IgD-negative memory B cell (primary cell): Measurements from ENCODE around the gene CENPA. TPM values are rescaled to one million over a fixed set of nuclear protein-coding genes. Genes with fewer than 3 reads are reported as not detected.
"Not testable (repeated sequence)": the region's sequence is repeated elsewhere in the genome, so short reads cannot be mapped to it uniquely, and the experiment has no call there.

Source experiments
- H3K27ac Mint-ChIP-seq, 3 donors: one replicate each; pipeline ENCODE4 v1.8.0; 2020 to 2022; ENCODE audit warnings: mild to moderate bottlenecking in 3 of 3, mixed read lengths in 3 of 3, moderate library complexity in 1 of 3
- H3K27me3 Mint-ChIP-seq: one replicate; pipeline ENCODE4 v1.8.0; 2021; ENCODE audit warnings: mixed read lengths
- H3K36me3 Mint-ChIP-seq: one replicate; pipeline ENCODE4 v1.8.0; 2020; ENCODE audit warnings: mild to moderate bottlenecking, mixed read lengths
- H3K4me1 Mint-ChIP-seq, 3 donors: one replicate each; pipeline ENCODE4 v1.8.0; 2020 to 2022; ENCODE audit warnings: mixed read lengths in 3 of 3, mild to moderate bottlenecking in 1 of 3
- H3K4me3 Mint-ChIP-seq, 4 donors: one replicate each; pipeline ENCODE4 v1.8.0; 2020 to 2022; ENCODE audit warnings: mild to moderate bottlenecking in 4 of 4, mixed read lengths in 4 of 4, moderate library complexity in 3 of 4
- H3K9me3 Mint-ChIP-seq, 3 donors: one replicate each; pipeline ENCODE4 v1.8.0; 2020 to 2021; ENCODE audit warnings: mixed read lengths in 3 of 3, mild to moderate bottlenecking in 1 of 3
- polyA plus RNA-seq: library from polyadenylated mRNA; unstranded; fragments of 300-500 nt; fragmentation: Illumina TruSeq; gene quantifications from one replicate; pipeline ENCODE4 v1.2.3, GENCODE V29; 2021

CENPA gene
- polyA plus RNA-seq, 1 donor from 2014 or later, result not detected

- no peaks in the 10 kb centered on the region for H3K9me3 Mint-ChIP-seq
- peaks cover 12 to 15% (median 13%) of the 10 kb centered on the region in 3 donors for H3K4me1 Mint-ChIP-seq
- no peaks in the 10 kb centered on the region for H3K27me3 Mint-ChIP-seq
- no peak overlapping the region for H3K27ac Mint-ChIP-seq
- no peaks in the 10 kb centered on the region for H3K36me3 Mint-ChIP-seq
- H3K4me3 Mint-ChIP-seq, result no peak overlapping the region
Measured at GRCh38 chr2:26754539-26754938, 31.3 kb upstream of the CENPA start.

DNA sequence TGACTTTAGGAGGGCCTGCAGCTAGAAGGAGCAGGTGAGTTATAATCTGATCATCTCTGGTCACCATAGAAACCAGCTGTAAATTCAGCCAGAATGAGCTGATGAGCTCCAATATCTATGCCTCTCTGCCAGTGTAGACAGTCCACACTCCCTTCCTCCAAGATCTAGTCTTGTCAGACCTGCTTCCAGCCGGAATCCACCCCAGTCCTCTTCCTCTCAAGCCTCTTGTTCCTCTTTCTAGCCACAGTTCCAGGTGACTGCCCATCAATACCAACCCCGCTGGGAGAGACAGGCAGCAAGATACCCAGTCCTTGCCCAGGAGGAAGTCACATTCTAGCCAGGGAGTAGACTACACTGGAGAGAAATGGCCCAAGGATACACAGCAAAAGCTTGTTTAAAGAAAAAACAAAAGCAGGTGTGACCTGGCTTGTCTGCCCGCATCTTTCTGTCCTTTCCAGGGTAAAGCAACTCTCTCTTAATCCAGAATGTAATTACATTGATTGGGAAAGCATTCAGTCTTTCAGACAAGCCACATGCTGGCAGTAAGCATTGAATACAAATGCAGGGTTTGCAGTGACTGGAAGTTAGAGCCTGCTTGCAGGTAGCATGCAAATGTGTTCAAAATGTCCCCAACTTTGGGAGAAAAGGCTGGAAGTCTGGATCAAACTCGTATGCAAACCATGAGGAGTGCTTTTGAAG lies 30.7 kb upstream of the CENPA start:
- Mint-ChIP-seq H3K9me3 (no peaks in the 10 kb centered on the region), H3K27ac (no peak overlapping the region), H3K4me1 (peaks cover 8 to 12% (median 9%) of the 10 kb centered on the region in 3 donors), H3K36me3 (no peaks in the 10 kb centered on the region), H3K27me3 (no peaks in the 10 kb centered on the region), H3K4me3 (no peak overlapping the region)

DNA sequence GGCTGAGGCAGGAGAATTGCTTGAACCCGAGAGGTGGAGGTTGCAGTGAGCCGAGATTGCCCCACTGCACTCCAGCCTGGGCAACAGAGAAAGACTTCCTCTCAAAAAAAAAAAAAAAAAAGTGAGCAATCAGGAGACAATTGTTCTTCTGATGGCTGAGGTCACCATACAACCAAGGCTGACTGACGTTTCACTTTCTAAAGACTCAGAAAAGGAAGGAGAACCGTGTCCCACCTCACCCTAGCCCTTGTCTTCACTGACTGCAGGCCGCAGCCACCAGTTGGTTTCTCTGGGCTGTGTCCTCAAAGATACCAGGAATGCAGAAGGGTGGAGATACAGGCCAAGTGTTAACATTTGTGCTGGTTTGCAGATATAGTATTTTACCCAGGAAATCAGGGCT lies 29.5 kb upstream of the CENPA start:
- H3K27me3 Mint-ChIP-seq, result no peaks in the 10 kb centered on the region
- no peak overlapping the region for H3K27ac Mint-ChIP-seq
- no peaks in the 10 kb centered on the region for H3K36me3 Mint-ChIP-seq
- peaks cover 3 to 8% (median 7%) of the 10 kb centered on the region in 3 donors for H3K4me1 Mint-ChIP-seq
- H3K9me3 Mint-ChIP-seq, result no peaks in the 10 kb centered on the region
- no peak overlapping the region for H3K4me3 Mint-ChIP-seq

- H3K4me3 Mint-ChIP-seq, result peak overlapping the region in 1 of 4 donors; percentile 2
- peaks cover 4 to 10% (median 7%) of the 10 kb centered on the region in 3 donors for H3K4me1 Mint-ChIP-seq
- no peaks in the 10 kb centered on the region for H3K9me3 Mint-ChIP-seq
- no peak overlapping the region for H3K27ac Mint-ChIP-seq
- no peaks in the 10 kb centered on the region for H3K36me3 Mint-ChIP-seq
- no peaks in the 10 kb centered on the region for H3K27me3 Mint-ChIP-seq
Measured at GRCh38 chr2:26757873-26758789, 27.7 kb upstream of the CENPA start.

- Mint-ChIP-seq H3K9me3 (no peaks in the 10 kb centered on the region), H3K27ac (no peak overlapping the region), H3K36me3 (no peaks in the 10 kb centered on the region), H3K4me3 (no peak overlapping the region), H3K4me1 (peaks cover 5 to 14% (median 7%) of the 10 kb centered on the region in 3 donors), H3K27me3 (no peaks in the 10 kb centered on the region)
Measured at GRCh38 chr2:26758790-26759321, 27.0 kb upstream of the CENPA start.

DNA sequence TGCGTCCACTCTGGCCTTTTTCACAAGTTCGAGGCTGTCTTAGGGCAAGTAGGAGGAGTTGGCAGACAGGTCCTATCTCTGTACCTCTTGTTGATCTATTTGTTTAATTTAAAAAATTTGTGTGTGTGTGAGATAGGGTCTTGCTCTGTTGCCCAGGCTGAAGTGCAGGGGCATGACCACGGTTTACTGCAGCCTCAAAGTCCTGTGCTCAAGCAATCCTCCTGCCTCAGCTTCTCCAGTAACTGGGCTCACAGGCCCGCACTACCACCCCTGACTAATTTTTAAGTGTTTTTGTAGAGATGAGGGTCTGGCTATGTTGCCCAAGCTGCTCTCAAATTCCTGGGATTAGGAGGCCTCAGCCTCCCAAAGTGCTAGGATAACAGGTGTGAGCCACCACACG lies 26.0 kb upstream of the CENPA start:
- H3K4me3 Mint-ChIP-seq, result no peak overlapping the region
- H3K27ac Mint-ChIP-seq, result no peak overlapping the region
- H3K27me3 Mint-ChIP-seq, result no peaks in the 10 kb centered on the region
- H3K36me3 Mint-ChIP-seq, result no peaks in the 10 kb centered on the region
- H3K9me3 Mint-ChIP-seq, result no peaks in the 10 kb centered on the region
- peaks cover 4 to 17% (median 11%) of the 10 kb centered on the region in 3 donors for H3K4me1 Mint-ChIP-seq

- not testable (repeated sequence) for H3K36me3 Mint-ChIP-seq, H3K27me3 Mint-ChIP-seq, H3K9me3 Mint-ChIP-seq
- H3K4me3 Mint-ChIP-seq, result peak overlapping the region in 2 of 4 donors; percentile 32 to 71
- H3K27ac Mint-ChIP-seq, result peak overlapping the region in 1 of 3 donors; percentile 69
- peaks cover 10 to 22% (median 14%) of the 10 kb centered on the region in 3 donors for H3K4me1 Mint-ChIP-seq
Measured at GRCh38 chr2:26760991-26761390, 24.9 kb upstream of the CENPA start.

GRCh38 chr2:26763019-26763418 lies 22.8 kb upstream of the CENPA start:
- peak overlapping the region; percentile 57 to 95 (median 92) for H3K4me3 Mint-ChIP-seq
- H3K36me3 Mint-ChIP-seq, result peaks cover 2% of the 10 kb centered on the region
- H3K4me1 Mint-ChIP-seq, result peaks cover 7 to 21% (median 10%) of the 10 kb centered on the region in 3 donors
- H3K9me3 Mint-ChIP-seq, result no peaks in the 10 kb centered on the region
- peak overlapping the region in 1 of 3 donors; percentile 87 for H3K27ac Mint-ChIP-seq
- H3K27me3 Mint-ChIP-seq, result no peaks in the 10 kb centered on the region

- Mint-ChIP-seq H3K27me3 (no peaks in the 10 kb centered on the region), H3K9me3 (no peaks in the 10 kb centered on the region), H3K36me3 (peaks cover 2% of the 10 kb centered on the region), H3K4me3 (peak within 1 kb of the TSS; percentile 89 to 95 (median 94)), H3K4me1 (peaks cover 7 to 21% (median 9%) of the 10 kb centered on the region in 3 donors), H3K27ac (peak within 1 kb of the TSS; percentile 30 to 87 (median 87))
Measured at GRCh38 chr2:26764078-26764887, 21.6 kb upstream of the CENPA start, which contains the start of gene SLC35F6. Gene SLC35F6 (plus strand): TSS chr2:26764284. CDS start chr2:26764350, 66 bp downstream.

DNA sequence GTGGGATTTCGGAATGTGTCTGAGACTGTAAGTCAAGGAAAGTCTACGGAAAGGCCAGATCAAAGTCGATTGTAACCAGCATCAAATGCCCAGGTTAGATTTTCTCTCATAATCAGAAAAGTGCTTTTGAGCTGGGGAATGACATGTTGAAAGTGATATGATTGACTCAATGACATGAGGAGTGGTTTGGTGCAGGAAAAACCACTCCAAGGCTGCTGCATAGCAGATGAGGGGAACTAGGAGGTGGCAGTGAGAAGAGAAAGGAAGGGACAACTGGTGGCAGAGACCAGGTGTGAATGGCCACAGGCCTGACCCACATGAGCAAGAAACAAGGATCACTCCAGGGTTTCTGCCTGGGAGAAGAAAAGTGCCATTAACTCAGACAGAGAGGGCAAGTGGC lies 20.9 kb upstream of the CENPA start:
- Mint-ChIP-seq H3K27ac (peak overlapping the region; percentile 30 to 87 (median 87)), H3K4me1 (peaks cover 7 to 23% (median 9%) of the 10 kb centered on the region in 3 donors), H3K36me3 (peaks cover 2% of the 10 kb centered on the region), H3K9me3 (no peaks in the 10 kb centered on the region), H3K4me3 (peak overlapping the region; percentile 89 to 95 (median 94)), H3K27me3 (no peaks in the 10 kb centered on the region)

DNA sequence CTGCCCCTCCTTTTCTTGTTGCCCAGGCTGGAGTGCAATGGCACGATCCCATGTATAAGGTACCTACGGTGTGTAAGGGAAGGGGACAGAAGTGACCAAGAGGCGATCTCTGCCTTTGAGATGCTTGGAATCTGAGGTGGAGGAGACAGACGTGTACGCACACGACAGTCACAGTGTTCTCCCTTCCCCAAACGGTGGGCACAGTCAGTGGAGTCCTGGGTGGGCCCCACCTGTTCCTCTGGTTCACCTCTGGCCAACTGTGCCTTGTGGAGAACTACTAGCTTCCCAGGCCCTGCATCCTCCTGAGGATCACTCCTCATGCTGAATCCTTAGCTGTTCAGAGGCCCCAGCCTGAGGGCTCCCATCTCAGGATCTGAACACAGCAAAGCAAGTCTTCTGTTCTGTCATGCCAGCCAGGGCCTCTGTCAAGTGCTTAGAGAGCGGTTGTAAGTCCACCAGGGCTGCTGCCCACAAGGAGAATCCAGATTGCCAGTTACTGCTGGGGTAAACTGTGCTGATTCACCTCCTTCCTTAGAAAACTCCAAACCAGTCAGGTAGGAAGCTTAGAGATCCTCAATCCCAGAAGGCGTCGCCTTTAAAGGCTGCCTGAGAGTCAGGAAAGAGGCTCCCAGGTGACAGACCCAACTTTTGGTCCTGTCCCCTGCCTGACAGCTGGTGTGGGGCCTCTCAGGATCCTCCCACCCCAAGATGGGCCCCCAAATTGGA lies 20.2 kb upstream of the CENPA start:
- Mint-ChIP-seq H3K4me1 (peaks cover 7 to 23% (median 9%) of the 10 kb centered on the region in 3 donors), H3K27ac (peak overlapping the region in 1 of 3 donors; percentile 43), H3K4me3 (peak overlapping the region; percentile 89 to 95 (median 94)), H3K27me3 (no peaks in the 10 kb centered on the region), H3K36me3 (peaks cover 2% of the 10 kb centered on the region), H3K9me3 (no peaks in the 10 kb centered on the region)

- Mint-ChIP-seq H3K4me3 (peak overlapping the region in 1 of 4 donors; percentile 43), H3K27me3 (no peaks in the 10 kb centered on the region), H3K4me1 (peaks cover 7 to 23% (median 12%) of the 10 kb centered on the region in 3 donors), H3K27ac (no peak overlapping the region), H3K9me3 (no peaks in the 10 kb centered on the region), H3K36me3 (peaks cover 2% of the 10 kb centered on the region)
Measured at GRCh38 chr2:26767129-26767528, 18.7 kb upstream of the CENPA start.

DNA sequence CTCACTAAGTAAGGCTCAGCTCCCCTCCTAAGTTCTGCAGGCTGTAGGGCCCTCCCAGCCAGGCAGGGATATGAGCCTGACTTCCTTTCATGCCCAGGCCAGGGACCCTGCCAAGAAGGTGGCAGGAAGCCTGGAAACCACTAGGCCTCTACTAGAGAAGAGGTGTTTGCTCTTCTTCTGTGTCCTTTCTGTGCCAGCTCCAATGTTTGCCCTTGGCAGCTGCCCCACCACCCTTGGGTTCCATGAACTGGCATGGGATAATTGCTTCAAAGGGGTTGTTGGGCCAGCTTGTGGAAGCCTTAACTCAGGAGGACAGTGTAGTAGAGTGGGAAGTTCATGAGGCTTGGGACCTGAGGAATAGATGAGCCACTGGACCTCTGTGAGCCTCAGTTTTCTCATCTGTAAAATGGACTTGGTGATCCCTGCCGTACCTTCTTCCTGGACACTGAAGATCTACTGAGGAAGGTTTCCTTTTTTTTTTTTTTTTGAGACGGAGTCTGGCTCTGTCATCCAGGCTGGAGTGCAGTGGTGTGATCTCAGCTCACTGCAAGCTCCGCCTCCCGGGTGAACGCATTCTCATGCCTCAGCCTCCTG lies 17.9 kb upstream of the CENPA start:
- Mint-ChIP-seq H3K27me3 (no peaks in the 10 kb centered on the region), H3K36me3 (peaks cover 2% of the 10 kb centered on the region), H3K9me3 (no peaks in the 10 kb centered on the region), H3K4me3 (peak overlapping the region in 1 of 4 donors; percentile 43), H3K4me1 (peaks cover 12 to 25% (median 14%) of the 10 kb centered on the region in 3 donors), H3K27ac (no peak overlapping the region)
